HUES48 (cell line): ENCODE data around the gene PEAR1.

Experiments used
- H3K27ac ChIP-seq: one replicate; pipeline ENCODE4 v1.7.0; 2013; ENCODE audit warnings: low read depth, low read length, inconsistent platforms
- H3K27me3 ChIP-seq: 2 replicates; pipeline ENCODE4 v1.6.1; 2013; ENCODE audit warnings: mild to moderate bottlenecking, low read length; ENCODE audit not compliant: control insufficient read depth, insufficient read depth
- H3K36me3 ChIP-seq: 2 replicates; pipeline ENCODE4 v1.6.1; 2013; ENCODE audit warnings: low read length; ENCODE audit not compliant: control insufficient read depth, insufficient read depth
- H3K4me1 ChIP-seq: 2 replicates; pipeline ENCODE4 v1.6.1; 2013; ENCODE audit warnings: mild to moderate bottlenecking, low read length; ENCODE audit not compliant: control insufficient read depth, insufficient read depth
- H3K4me3 ChIP-seq: 2 replicates; pipeline ENCODE4 v1.5.1; 2013; ENCODE audit warnings: mild to moderate bottlenecking, low read depth, low read length
- H3K9ac ChIP-seq: 2 replicates; pipeline ENCODE4 v1.6.1; 2013; ENCODE audit warnings: mild to moderate bottlenecking, low read depth, low read length, moderate library complexity
- H3K9me3 ChIP-seq: 2 replicates; pipeline ENCODE4 v1.6.1; 2013; ENCODE audit warnings: low read length; ENCODE audit not compliant: control insufficient read depth, insufficient read depth

PEAR1 gene

DNA sequence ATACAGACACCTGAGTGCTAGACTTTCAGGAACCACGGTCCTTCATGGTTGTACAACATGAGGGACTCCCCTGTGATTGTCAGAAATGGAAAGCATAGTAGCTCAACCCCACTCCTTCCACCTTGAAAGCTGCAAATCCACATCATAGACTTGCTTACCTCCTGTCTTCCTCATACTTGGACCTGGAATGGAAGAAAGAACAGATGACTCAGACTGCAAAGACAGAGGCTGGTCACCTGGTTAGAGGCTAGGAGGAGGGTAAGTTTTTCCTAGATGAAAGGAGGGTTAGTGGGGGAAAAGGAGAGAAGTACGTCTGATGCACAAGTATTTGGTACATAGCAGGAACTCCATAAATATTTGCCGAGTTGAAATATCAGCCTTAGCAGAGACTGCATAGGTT is 64.1 kb downstream of the PEAR1 start:
- no peak overlapping the region for H3K4me3 ChIP-seq
- no peaks in the 10 kb centered on the region for H3K27me3 ChIP-seq
- H3K27ac ChIP-seq: no peak overlapping the region
- H3K9me3 ChIP-seq: no peaks in the 10 kb centered on the region
- no peaks in the 10 kb centered on the region for H3K4me1 ChIP-seq
- H3K9ac ChIP-seq: no peak overlapping the region
- peaks cover 90% of the 10 kb centered on the region for H3K36me3 ChIP-seq

DNA sequence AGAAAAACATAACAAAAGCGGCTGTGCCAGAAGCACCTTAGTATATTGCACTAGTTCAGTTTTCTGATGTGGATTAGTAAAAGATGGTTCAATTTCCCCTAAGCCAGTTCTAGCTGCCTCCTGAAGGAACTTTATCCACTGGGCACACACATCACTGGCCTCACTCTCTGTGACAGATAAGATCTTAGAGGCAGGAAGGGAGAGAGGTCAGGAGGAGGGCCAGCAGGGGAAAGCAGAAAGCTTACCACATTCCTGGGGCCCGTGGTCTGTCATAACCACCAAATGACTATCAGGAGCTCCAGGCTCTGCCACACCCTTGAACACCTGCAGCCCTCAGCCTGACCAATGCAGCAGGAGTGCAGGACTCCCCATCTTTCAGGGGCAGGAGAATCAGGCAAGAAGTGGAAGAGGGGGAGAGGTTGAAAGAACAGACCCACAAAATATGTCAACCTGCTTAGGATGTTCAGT is 64.8 kb downstream of the PEAR1 start:
- Histone ChIP-seq H3K4me1 (no peaks in the 10 kb centered on the region), H3K4me3 (no peak overlapping the region), H3K27me3 (no peaks in the 10 kb centered on the region), H3K27ac (no peak overlapping the region), H3K9ac (no peak overlapping the region), H3K9me3 (no peaks in the 10 kb centered on the region), H3K36me3 (peaks cover 92% of the 10 kb centered on the region)

DNA sequence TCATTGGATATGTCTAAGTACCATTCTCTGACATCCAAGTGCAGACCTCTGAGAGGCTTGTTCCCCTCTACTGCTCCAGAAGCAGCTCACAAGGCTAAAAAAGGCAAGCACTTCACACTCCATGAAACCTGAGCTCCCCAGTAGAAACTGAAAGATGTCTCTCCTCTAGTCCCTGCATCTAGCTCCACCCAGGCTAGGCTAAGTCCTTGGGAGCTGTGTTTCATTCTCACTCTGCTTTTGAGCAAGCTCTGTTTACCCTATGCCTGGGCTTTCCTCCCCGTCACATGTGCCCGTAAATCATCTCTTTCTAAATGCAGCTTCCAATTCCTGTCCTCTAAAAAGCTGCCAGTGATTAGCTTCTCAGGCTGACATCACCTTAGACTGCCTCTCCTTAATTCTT is 65.9 kb downstream of the PEAR1 start:
- no peaks in the 10 kb centered on the region for H3K4me1 ChIP-seq
- no peak overlapping the region for H3K27ac ChIP-seq
- no peak overlapping the region for H3K9ac ChIP-seq
- H3K27me3 ChIP-seq: no peaks in the 10 kb centered on the region
- no peak overlapping the region for H3K4me3 ChIP-seq
- H3K9me3 ChIP-seq: no peaks in the 10 kb centered on the region
- peaks cover 96% of the 10 kb centered on the region for H3K36me3 ChIP-seq

DNA sequence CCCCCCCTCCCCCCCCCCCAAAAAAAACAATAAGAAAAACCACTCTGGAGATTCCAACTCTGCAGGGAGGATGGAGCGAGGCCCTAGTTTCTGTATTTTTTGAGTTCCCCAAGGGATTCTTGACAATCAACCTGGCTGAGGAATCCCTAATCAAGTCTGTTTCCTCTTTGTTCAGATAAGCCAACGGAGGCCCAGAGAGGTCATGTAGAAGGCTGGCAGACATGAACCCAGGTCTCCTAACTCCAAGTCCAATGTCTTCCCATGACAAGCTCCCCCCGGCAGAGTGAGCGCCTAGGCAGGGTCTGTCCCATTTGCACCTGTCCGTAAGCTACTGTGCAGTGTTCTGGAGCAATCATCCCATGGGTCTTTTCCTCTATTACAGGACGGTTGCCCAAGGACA is 66.4 kb downstream of the PEAR1 start:
- H3K9ac ChIP-seq: no peak overlapping the region
- H3K4me1 ChIP-seq: no peaks in the 10 kb centered on the region
- no peak overlapping the region for H3K27ac ChIP-seq
- no peaks in the 10 kb centered on the region for H3K27me3 ChIP-seq
- H3K9me3 ChIP-seq: no peaks in the 10 kb centered on the region
- H3K36me3 ChIP-seq: peaks cover 92% of the 10 kb centered on the region
- H3K4me3 ChIP-seq: no peak overlapping the region

DNA sequence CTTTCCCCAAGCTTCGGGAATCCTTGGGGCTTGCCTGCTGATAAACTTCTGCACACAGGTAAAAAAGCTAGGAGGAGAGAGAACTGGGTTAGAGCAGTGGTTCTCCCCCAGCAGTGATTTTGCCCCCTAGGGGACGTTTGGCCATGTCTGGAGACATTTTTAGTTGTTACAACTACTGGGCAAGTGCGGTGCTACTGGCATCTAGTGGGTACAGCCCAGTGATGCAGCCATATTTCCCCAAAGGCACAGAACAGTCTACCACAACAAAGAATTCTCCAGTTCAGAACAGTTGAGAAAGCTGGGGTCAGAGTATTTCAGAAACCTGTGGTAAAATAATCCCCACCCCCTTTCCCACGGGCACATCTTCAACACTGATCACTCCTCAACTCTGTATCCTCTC is 68.2 kb downstream of the PEAR1 start:
- Histone ChIP-seq H3K4me3 (no peak overlapping the region), H3K27ac (no peak overlapping the region), H3K27me3 (no peaks in the 10 kb centered on the region), H3K9ac (no peak overlapping the region), H3K9me3 (no peaks in the 10 kb centered on the region), H3K4me1 (no peaks in the 10 kb centered on the region), H3K36me3 (peaks cover 84% of the 10 kb centered on the region)

DNA sequence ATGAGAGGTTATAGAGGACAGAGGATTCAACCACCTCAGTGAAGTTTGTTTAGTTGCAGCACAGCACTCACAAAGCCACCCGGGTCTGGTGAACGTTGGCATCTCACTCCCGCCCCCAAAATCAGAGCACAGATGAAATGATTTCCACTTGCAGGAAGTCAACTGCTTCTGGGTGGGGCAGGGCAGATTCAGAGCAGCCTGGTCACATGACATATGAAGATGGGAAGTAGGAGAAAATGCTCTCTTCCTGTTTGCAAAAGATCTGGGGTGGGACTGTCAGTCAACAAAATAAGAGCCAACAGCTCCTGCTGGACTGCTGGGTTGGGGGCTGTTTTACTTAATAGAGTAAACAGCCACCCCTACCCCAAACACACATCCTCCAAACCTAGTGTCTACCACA is 70.1 kb downstream of the PEAR1 start:
- peaks cover 82% of the 10 kb centered on the region for H3K36me3 ChIP-seq
- no peak overlapping the region for H3K4me3 ChIP-seq
- H3K9ac ChIP-seq: no peak overlapping the region
- no peaks in the 10 kb centered on the region for H3K27me3 ChIP-seq
- H3K9me3 ChIP-seq: no peaks in the 10 kb centered on the region
- no peaks in the 10 kb centered on the region for H3K4me1 ChIP-seq
- H3K27ac ChIP-seq: no peak overlapping the region

DNA sequence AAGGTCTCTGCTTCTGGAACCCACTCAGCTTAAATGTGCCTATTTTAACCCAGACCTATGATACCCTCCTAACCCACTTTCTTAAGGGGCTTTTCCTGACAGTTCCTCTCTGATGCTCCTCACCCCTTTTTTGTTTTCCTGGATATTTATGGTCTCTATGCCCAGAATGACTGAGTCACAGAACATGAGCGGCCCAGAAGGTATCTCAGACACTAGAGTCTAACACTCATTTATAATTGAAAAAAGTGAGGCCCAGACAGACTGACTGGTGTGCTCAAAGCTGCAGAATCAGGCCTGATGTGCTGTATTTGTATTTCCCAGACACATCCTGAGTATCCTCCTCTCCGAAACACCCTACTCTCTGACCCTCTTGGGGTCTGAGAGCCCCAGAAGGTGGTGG is 70.9 kb downstream of the PEAR1 start:
- H3K4me3 ChIP-seq: no peak overlapping the region
- H3K4me1 ChIP-seq: no peaks in the 10 kb centered on the region
- H3K27ac ChIP-seq: no peak overlapping the region
- H3K27me3 ChIP-seq: no peaks in the 10 kb centered on the region
- peaks cover 81% of the 10 kb centered on the region for H3K36me3 ChIP-seq
- no peak overlapping the region for H3K9ac ChIP-seq
- no peaks in the 10 kb centered on the region for H3K9me3 ChIP-seq
